Middle frontal gyrus (tissue), 1 donor: ENCODE measurements around the gene ZFAND2A.
"Not testable (repeated sequence)": the region's sequence is repeated elsewhere in the genome, so short reads cannot be mapped to it uniquely, and the experiment has no call there.

Source experiments
- DNase-seq: peaks from one replicate; pipeline ENCODE4 v3.0.0-alpha.2; 2015; ENCODE audit warnings: low spot score; ENCODE audit errors: extremely low spot score

Gene ZFAND2A

GRCh38 chr7:1175597-1175966 lies 15.6 kb upstream of the ZFAND2A start:
- DNase-seq: no peak

GRCh38 chr7:1174881-1175596 lies 15.0 kb upstream of the ZFAND2A start:
- DNase-seq: no peak

- no peak for DNase-seq
Observed at GRCh38 chr7:1174002-1174401, 14.0 kb upstream of the ZFAND2A start.

GRCh38 chr7:1172666-1173523 lies 12.9 kb upstream of the ZFAND2A start:
- DNase-seq: no peak

- not testable (repeated sequence) for DNase-seq
Observed at GRCh38 chr7:1171516-1171915, 11.5 kb upstream of the ZFAND2A start.

- no peak for DNase-seq
Observed at GRCh38 chr7:1170741-1171501, 10.9 kb upstream of the ZFAND2A start.

- DNase-seq: no peak
Observed at GRCh38 chr7:1169409-1170368, 9.7 kb upstream of the ZFAND2A start.

- no peak for DNase-seq
Observed at GRCh38 chr7:1168422-1168821, 8.4 kb upstream of the ZFAND2A start.

- DNase-seq: no peak
Observed at GRCh38 chr7:1164436-1164835, 4.4 kb upstream of the ZFAND2A start.

GRCh38 chr7:1163121-1163520 lies 3.1 kb upstream of the ZFAND2A start:
- no peak for DNase-seq

- DNase-seq: no peak
Observed at GRCh38 chr7:1160670-1161021, 650 bp upstream of the ZFAND2A start.

GRCh38 chr7:1159231-1159630 lies 765 bp downstream of the ZFAND2A start:
- not testable (repeated sequence) for DNase-seq

GRCh38 chr7:1158203-1159126 lies 1.5 kb downstream of the ZFAND2A start:
- no peak for DNase-seq

GRCh38 chr7:1156782-1157535 lies 3.0 kb downstream of the ZFAND2A start:
- no peak for DNase-seq

- DNase-seq: not testable (repeated sequence)
Observed at GRCh38 chr7:1155818-1156781, 3.9 kb downstream of the ZFAND2A start.

- DNase-seq: no peak
Observed at GRCh38 chr7:1154172-1154739, 5.7 kb downstream of the ZFAND2A start.

GRCh38 chr7:1152492-1152891 lies 7.5 kb downstream of the ZFAND2A start:
- DNase-seq: no peak
